Esophagus muscularis mucosa (tissue), 4 donors: Measurements from ENCODE around the gene VPS52. TPM values are rescaled to one million over a fixed set of nuclear protein-coding genes. Genes with fewer than 3 reads are reported as not detected.
"Not testable (repeated sequence)": the region's sequence is repeated elsewhere in the genome, so short reads cannot be mapped to it uniquely, and the experiment has no call there.

Experiments used
- DNase-seq: peaks from one replicate; pipeline ENCODE4 v3.0.0-alpha.2; 2017; ENCODE audit errors: extremely low spot score
- H3K27ac ChIP-seq, 4 donors: fragments of 200-600 bp; sonication (generic); replicated peaks in 1 of 4; 1 replicate in 3 of 4; 2 replicates in 1 of 4; pipeline ENCODE4 v1.5.1; 2016 to 2019; ENCODE audit warnings: mild to moderate bottlenecking in 1 of 4
- H3K27me3 ChIP-seq, 4 donors: fragments of 200-600 bp; sonication (generic); one replicate each; pipeline versions ENCODE4 v1.5.1 to v1.6.0; 2016 to 2019
- H3K36me3 ChIP-seq, 4 donors: fragments of 200-600 bp; sonication (generic); one replicate each; pipeline ENCODE4 v1.5.1; 2016 to 2019
- H3K4me1 ChIP-seq, 4 donors: fragments of 200-600 bp; sonication (generic); one replicate each; pipeline ENCODE4 v1.5.1; 2016 to 2019
- H3K4me3 ChIP-seq, 4 donors: fragments of 200-600 bp; sonication (generic); 1 replicate in 2 of 4; 2 replicates in 2 of 4; pipeline ENCODE4 v1.5.1; 2016 to 2019; ENCODE audit warnings: mild to moderate bottlenecking in 4 of 4, moderate library complexity in 1 of 4
- H3K9me3 ChIP-seq, 4 donors: fragments of 200-600 bp; sonication (generic); 1 replicate in 3 of 4; 2 replicates in 1 of 4; pipeline ENCODE4 v1.5.1; 2016 to 2019
- CTCF ChIP-seq, 3 experiments: fragments of 200-600 bp in 2 of 3; fragments of 450-650 bp in 1 of 3; sonication (generic) in 2 of 3; IDR thresholded peaks; one replicate each; pipeline ENCODE4 v1.5.1; 2017 to 2019; ENCODE audit warnings: antibody characterized with exemption in 3 of 3, mild to moderate bottlenecking in 2 of 3, moderate library complexity in 1 of 3
- EP300 ChIP-seq: sonication (generic); formaldehyde crosslinking; IDR thresholded peaks from one replicate; pipeline ENCODE4 v1.6.1; 2017; ENCODE audit warnings: antibody characterized with exemption
- POLR2A ChIP-seq: fragments of 450-650 bp; IDR thresholded peaks from one replicate; pipeline ENCODE4 v1.6.1; 2017; ENCODE audit warnings: antibody characterized with exemption, moderate library complexity, mild to moderate bottlenecking, low read depth
- POLR2AphosphoS5 ChIP-seq, 2 donors: sonication (generic); formaldehyde crosslinking; IDR thresholded peaks; one replicate each; pipeline ENCODE4 v1.6.1; 2017; ENCODE audit warnings: antibody characterized with exemption in 2 of 2
- WGBS: methylation state at CpG from one replicate; pipeline ENCODE4 v1.1.5; 2018; 5-methylcytosine and 5-hydroxymethylcytosine counted together
- intact Hi-C: fragments of 100-400 bp; cut with DNase I; formaldehyde crosslinking; loops from one replicate; pipeline ENCODE4 v1.15.1; 2023
- total RNA-seq, 4 donors: library from RNA; depleted of rRNA; stranded (reverse); fragments of >200 nt; gene quantifications; one replicate each; pipeline versions ENCODE4 v1.1.0 to v1.2.1, GENCODE V29; 2016

Gene VPS52
- total RNA-seq, 4 donors from 2014 or later, result 22.5 to 34.9 (median 31.8) TPM

DNA sequence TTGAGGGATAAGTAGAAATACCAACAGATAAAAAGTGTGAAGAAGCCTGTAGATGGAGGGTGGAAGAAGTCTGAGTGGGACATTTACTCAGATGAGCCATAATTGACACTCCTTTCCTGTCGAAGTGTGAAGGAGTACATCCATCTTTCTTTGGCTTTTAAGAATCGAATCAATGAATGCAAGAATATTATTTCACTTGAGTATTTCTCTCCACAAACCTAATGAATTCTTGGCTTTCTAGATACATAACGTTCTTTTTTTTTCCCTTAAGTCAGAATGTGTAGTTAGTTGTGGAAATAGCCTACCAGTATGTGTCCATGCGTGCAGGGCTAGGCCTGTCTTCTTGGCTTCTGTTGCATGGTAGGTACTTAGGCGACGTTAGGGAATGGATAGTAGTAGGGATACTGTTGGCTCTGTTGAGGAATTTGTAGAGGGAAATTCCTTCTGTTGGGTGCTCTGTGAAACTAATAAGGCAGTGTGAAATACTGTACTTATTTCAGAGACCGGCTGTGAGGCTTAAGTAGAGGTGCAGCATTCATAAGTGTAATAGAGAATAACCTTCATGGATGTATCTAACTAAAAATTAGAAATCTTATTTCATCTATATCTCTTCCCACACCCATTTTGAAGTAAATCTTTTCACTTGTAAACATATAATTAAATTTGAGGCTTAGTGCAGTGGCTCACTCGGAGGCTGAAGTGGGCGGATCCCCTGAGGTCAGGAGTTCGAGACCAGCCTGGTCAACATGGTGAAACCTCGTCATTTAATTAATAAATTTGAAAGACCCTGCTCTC is 1.6 kb upstream of the VPS52 start:
- 62% methylated on average over 11 of the region's 11 CpGs for WGBS
- Histone ChIP-seq H3K4me3 (peak overlapping the region; percentile 69 to 92 (median 72)), H3K27me3 (no peaks in the 10 kb centered on the region), H3K36me3 (peaks cover 27 to 53% (median 38%) of the 10 kb centered on the region in 4 donors), H3K27ac (peak overlapping the region; percentile 87 to 96 (median 90)), H3K9me3 (no peaks in the 10 kb centered on the region), H3K4me1 (peaks cover 63 to 80% (median 71%) of the 10 kb centered on the region in 4 donors)
- DNase-seq, result no peak
- intact Hi-C loops, result loop anchor here (5.0 kb wide), 1 partner anchor 39 kb away; the partner anchor contains the start of gene TAPBP
- TF ChIP-seq POLR2AphosphoS5 (IDR thresholded peaks at IDR 0.05), result no peak
- no peak for TF ChIP-seq POLR2A
- TF ChIP-seq CTCF (IDR thresholded peaks at IDR 0.05), result no peak
- no peak for TF ChIP-seq EP300

DNA sequence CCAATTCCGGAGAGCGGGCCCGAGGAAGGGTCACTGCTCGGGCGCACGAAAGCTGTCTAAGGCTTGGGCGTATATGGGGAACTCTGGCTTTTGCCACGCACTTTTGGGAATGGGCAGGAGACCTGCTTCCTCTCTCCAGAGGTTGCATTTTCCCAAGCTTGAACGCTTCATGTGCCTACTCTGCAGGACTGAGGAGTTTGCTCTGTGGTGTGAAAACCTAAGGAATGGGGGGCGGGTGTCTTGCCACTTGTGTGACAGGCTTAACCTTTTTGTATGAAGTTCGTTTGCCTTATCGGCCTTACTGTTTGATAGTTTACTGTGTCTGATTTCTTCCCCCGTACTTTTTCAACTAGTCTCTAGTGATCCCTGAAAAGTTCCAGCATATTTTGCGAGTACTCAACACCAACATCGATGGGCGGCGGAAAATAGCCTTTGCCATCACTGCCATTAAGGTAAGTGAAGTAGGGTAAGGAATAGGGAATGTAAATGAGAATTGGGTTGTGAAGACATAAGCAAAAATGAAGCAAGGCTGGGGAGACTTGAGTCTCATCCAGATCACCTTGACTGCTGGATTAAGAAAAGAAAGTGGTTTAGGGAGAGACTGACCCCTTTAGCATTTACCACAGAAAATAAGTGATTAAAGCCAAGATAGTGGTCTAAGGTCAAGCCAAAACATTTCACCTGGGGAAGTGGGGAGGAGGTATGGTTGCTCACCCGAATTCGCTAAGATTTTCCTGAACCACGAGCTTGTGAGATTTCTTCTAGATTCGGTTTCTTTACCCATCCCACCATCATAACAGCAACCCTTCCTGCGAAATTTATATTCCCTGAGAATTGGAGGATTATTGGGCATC is 826 bp upstream of the VPS52 start:
- no peak for DNase-seq
- Histone ChIP-seq H3K9me3 (no peaks in the 10 kb centered on the region), H3K27ac (peak overlapping the region; percentile 87 to 96 (median 90)), H3K4me1 (peaks cover 54 to 71% (median 63%) of the 10 kb centered on the region in 4 donors), H3K36me3 (peaks cover 35 to 57% (median 46%) of the 10 kb centered on the region in 4 donors), H3K4me3 (peak overlapping the region; percentile 69 to 92 (median 72)), H3K27me3 (no peaks in the 10 kb centered on the region)
- 17% methylated on average over 16 of the region's 22 CpGs for WGBS
- intact Hi-C loops, result loop anchor here (5.0 kb wide), 1 partner anchor 40 kb away; the partner anchor contains the start of gene TAPBP
- TF ChIP-seq POLR2AphosphoS5 (IDR thresholded peaks at IDR 0.05), result no peak
- TF ChIP-seq CTCF (IDR thresholded peaks at IDR 0.05), result no peak
- TF ChIP-seq EP300, result no peak
- no peak for TF ChIP-seq POLR2A

DNA sequence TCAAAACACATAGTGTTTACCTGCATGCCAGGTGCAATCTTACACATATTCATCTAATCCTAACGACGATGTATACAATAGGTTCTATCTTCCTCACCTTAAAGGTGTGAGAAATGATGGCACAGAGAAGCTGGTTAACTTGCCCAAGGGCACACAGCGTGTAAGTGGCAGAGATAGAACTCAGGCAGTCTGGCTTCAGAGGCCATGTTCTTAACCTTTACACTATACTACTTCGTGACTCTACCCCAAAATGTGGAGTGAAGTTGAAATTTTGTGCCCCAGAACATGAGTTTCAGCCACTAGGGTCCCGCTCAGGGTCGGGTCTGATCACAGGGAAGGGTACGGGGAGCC is 584 bp downstream of the VPS52 start:
- Histone ChIP-seq H3K4me3 (peak overlapping the region; percentile 69 to 92 (median 72)), H3K27me3 (no peaks in the 10 kb centered on the region), H3K9me3 (no peaks in the 10 kb centered on the region), H3K36me3 (peaks cover 46 to 66% (median 57%) of the 10 kb centered on the region in 4 donors), H3K4me1 (peaks cover 44 to 59% (median 52%) of the 10 kb centered on the region in 4 donors), H3K27ac (peak overlapping the region; percentile 87 to 96 (median 90))
- intact Hi-C loops, result loop anchor here (5.0 kb wide), 1 partner anchor 41 kb away; the partner anchor contains the start of gene TAPBP
- no peak for DNase-seq
- TF ChIP-seq CTCF (IDR thresholded peaks at IDR 0.05) (no peak), POLR2A (no peak), POLR2AphosphoS5 (IDR thresholded peaks at IDR 0.05) (no peak), EP300 (no peak)
- WGBS, result 4% methylated on average over 7 of the region's 7 CpGs

- intact Hi-C loops, result no loop called here
- Histone ChIP-seq H3K27me3 (no peaks in the 10 kb centered on the region), H3K27ac (no peak overlapping the region), H3K9me3 (no peaks in the 10 kb centered on the region), H3K4me3 (no peak overlapping the region), H3K4me1 (no peaks in the 10 kb centered on the region), H3K36me3 (peaks cover 63 to 99% (median 82%) of the 10 kb centered on the region in 4 donors)
- no peak for DNase-seq
- 88% methylated on average over 7 of the region's 7 CpGs for WGBS
- no peak for TF ChIP-seq CTCF (IDR thresholded peaks at IDR 0.05)
- TF ChIP-seq EP300, result no peak
- TF ChIP-seq POLR2A, result no peak
- no peak for TF ChIP-seq POLR2AphosphoS5 (IDR thresholded peaks at IDR 0.05)
These were observed 7.7 kb downstream of the VPS52 start for GRCh38 chr6:33264015-33264414.

- H3K27ac ChIP-seq, intact Hi-C loops: not testable (repeated sequence)
- WGBS, result 95% methylated on average over 3 of the region's 3 CpGs
These were observed 9.2 kb downstream of the VPS52 start for GRCh38 chr6:33262490-33262889.

More at GRCh38 chr6:33262490-33262889, 9.2 kb downstream of the VPS52 start:
- H3K4me1 ChIP-seq, H3K27me3 ChIP-seq, DNase-seq, H3K4me3 ChIP-seq, H3K9me3 ChIP-seq: not testable (repeated sequence)
- peaks cover 54 to 97% (median 77%) of the 10 kb centered on the region in 4 donors for H3K36me3 ChIP-seq
